Nephron (organoid): Measurements from ENCODE around the gene OR10AG1.

Experiments
- H3K27ac Mint-ChIP-seq, 3 experiments: 2 replicates each; pipeline ENCODE4 v1.8.0; 2020; ENCODE audit warnings: mixed read lengths in 3 of 3, mild to moderate bottlenecking in 2 of 3, moderate library complexity in 1 of 3
- H3K27me3 Mint-ChIP-seq: 2 replicates; pipeline ENCODE4 v1.8.0; 2021; ENCODE audit warnings: low read depth, mild to moderate bottlenecking, moderate library complexity, mixed read lengths
- H3K36me3 Mint-ChIP-seq: 2 replicates; pipeline ENCODE4 v1.8.0; 2020; ENCODE audit warnings: low read depth, mixed read lengths
- H3K4me1 Mint-ChIP-seq: 2 replicates; pipeline ENCODE4 v1.8.0; 2020; ENCODE audit warnings: mixed read lengths
- H3K4me3 Mint-ChIP-seq, 3 experiments: 2 replicates each; pipeline ENCODE4 v1.8.0; 2020; ENCODE audit warnings: mild to moderate bottlenecking in 3 of 3, mixed read lengths in 3 of 3, moderate library complexity in 2 of 3
- H3K9me3 Mint-ChIP-seq: 2 replicates; pipeline ENCODE4 v1.8.0; 2020; ENCODE audit warnings: mixed read lengths
- CTCF ChIP-seq, 3 experiments: fragments of 200-600 bp; sonication (generic); IDR thresholded peaks; one replicate each; pipeline ENCODE4 v1.5.0; 2021; ENCODE audit warnings: antibody characterized with exemption in 3 of 3; ENCODE audit not compliant: unreplicated experiment in 3 of 3

OR10AG1 gene

DNA sequence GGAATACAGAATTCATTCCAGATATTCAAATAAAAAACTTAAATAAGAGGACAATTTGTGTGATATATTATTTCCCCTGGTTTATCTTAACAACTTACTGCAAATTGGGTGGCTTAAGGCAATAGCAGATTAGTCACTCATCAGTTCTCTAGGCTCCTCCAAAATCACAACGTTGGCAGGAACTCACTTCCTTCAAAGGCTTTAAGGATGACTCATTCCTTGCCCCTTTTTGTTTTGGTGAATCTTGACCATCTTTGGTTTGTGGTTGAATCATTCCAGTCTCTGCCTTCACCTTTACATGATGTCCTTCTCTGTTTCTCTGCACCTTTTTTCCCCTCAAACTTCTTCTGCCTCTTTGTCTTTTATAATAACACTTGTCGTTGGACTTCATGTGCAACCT is 3.4 kb downstream of the OR10AG1 start:
- TF ChIP-seq CTCF (IDR thresholded peaks at IDR 0.05; ENCODE audit: unreplicated experiment in 3 of 3): no peak

GRCh38 chr11:55956521-55956920 is 13.2 kb downstream of the OR10AG1 start:
- TF ChIP-seq CTCF (IDR thresholded peaks at IDR 0.05; ENCODE audit: unreplicated experiment in 3 of 3): no peak
- Mint-ChIP-seq H3K4me3 (no peak overlapping the region), H3K9me3 (no peaks in the 10 kb centered on the region), H3K27ac (no peak overlapping the region), H3K27me3 (no peaks in the 10 kb centered on the region), H3K36me3 (no peaks in the 10 kb centered on the region), H3K4me1 (no peaks in the 10 kb centered on the region)

More for the DNA sequence above, 3.4 kb downstream of the OR10AG1 start:
- Mint-ChIP-seq H3K9me3 (no peaks in the 10 kb centered on the region), H3K27ac (no peak overlapping the region), H3K4me3 (no peak overlapping the region), H3K36me3 (no peaks in the 10 kb centered on the region), H3K4me1 (no peaks in the 10 kb centered on the region), H3K27me3 (no peaks in the 10 kb centered on the region)

- no peak overlapping the region for H3K4me3 Mint-ChIP-seq
- H3K27me3 Mint-ChIP-seq: no peaks in the 10 kb centered on the region
- no peaks in the 10 kb centered on the region for H3K9me3 Mint-ChIP-seq
- H3K27ac Mint-ChIP-seq: no peak overlapping the region
- no peaks in the 10 kb centered on the region for H3K4me1 Mint-ChIP-seq
- no peaks in the 10 kb centered on the region for H3K36me3 Mint-ChIP-seq
- no peak for TF ChIP-seq CTCF (IDR thresholded peaks at IDR 0.05; ENCODE audit: unreplicated experiment in 3 of 3)
Observed at GRCh38 chr11:55949330-55949729, 20.4 kb downstream of the OR10AG1 start.

DNA sequence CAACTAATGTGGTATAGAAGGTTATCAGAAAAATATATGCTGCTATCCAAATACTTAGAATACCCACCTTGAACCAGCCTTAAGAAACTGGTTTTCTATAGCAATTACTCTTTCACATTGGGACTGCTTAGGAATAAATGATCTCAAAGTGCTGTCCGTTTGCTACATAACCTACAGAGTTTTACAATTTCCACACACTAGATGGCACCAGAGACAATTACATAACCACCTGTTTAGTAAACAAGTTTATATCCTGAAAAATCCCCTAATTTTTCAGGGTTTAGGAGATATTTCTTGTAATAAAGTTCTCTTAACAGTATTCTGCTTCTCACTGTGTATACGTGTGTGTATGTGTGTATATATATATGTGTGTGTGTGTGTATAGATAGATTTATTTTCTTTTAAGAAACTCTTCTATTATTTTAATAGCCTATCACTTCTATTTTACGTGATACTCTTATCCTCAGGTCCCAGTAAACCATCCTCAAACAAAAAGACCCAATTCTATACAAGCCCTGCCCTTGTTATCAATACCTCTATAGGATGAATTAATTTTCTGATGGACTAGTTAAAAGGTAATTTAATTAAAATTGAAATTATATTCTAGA is 26.9 kb downstream of the OR10AG1 start:
- H3K36me3 Mint-ChIP-seq: no peaks in the 10 kb centered on the region
- no peak overlapping the region for H3K4me3 Mint-ChIP-seq
- H3K27ac Mint-ChIP-seq: no peak overlapping the region
- H3K27me3 Mint-ChIP-seq: peaks cover 3% of the 10 kb centered on the region
- no peaks in the 10 kb centered on the region for H3K4me1 Mint-ChIP-seq
- no peaks in the 10 kb centered on the region for H3K9me3 Mint-ChIP-seq
- TF ChIP-seq CTCF (IDR thresholded peaks at IDR 0.05; ENCODE audit: unreplicated experiment in 3 of 3): peak; percentile 68 to 77 (median 72)

DNA sequence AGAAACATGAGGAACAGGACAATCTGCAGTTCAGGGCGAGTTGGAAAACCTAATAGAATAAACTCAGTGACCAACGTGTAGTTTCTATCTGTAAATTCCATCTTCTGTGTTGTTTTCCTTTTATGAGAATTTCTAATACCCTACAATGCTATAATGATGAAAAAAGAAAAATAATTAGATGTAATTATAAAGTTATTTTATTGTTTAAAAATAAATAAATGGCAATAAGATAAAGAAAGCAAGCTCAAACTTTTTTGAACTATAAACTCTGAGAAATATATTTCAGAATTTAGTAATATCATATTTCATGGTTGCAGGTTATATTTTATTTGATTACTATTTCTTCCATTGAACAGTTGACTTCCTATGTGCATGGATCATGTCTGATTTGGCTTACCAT is 33.4 kb downstream of the OR10AG1 start, which contains the start of gene OR5I1:
TSS of gene OR5I1 (minus strand) at position 101 of the 400 bp plus-strand sequence. CDS start at position 101, 0 bp downstream.
- Mint-ChIP-seq H3K36me3 (no peaks in the 10 kb centered on the region), H3K27ac (no peak within 1 kb of the TSS), H3K4me3 (no peak within 1 kb of the TSS), H3K4me1 (no peaks in the 10 kb centered on the region), H3K27me3 (peaks cover 1% of the 10 kb centered on the region), H3K9me3 (no peaks in the 10 kb centered on the region)
- no peak for TF ChIP-seq CTCF (IDR thresholded peaks at IDR 0.05; ENCODE audit: unreplicated experiment in 3 of 3)

- no peaks in the 10 kb centered on the region for H3K27me3 Mint-ChIP-seq
- H3K27ac Mint-ChIP-seq: no peak overlapping the region
- H3K4me3 Mint-ChIP-seq: no peak overlapping the region
- no peak for TF ChIP-seq CTCF (IDR thresholded peaks at IDR 0.05; ENCODE audit: unreplicated experiment in 3 of 3)
- H3K9me3 Mint-ChIP-seq: no peaks in the 10 kb centered on the region
- no peaks in the 10 kb centered on the region for H3K36me3 Mint-ChIP-seq
- H3K4me1 Mint-ChIP-seq: no peaks in the 10 kb centered on the region
Observed at GRCh38 chr11:55920537-55920936, 49.2 kb downstream of the OR10AG1 start.
